ENCODE data around the gene VSTM4. TPM values are rescaled to one million over a fixed set of nuclear protein-coding genes. Genes with fewer than 3 reads are reported as not detected.

Gene VSTM4
- total RNA-seq, 1 experiment from 2014 or later: not detected

DNA sequence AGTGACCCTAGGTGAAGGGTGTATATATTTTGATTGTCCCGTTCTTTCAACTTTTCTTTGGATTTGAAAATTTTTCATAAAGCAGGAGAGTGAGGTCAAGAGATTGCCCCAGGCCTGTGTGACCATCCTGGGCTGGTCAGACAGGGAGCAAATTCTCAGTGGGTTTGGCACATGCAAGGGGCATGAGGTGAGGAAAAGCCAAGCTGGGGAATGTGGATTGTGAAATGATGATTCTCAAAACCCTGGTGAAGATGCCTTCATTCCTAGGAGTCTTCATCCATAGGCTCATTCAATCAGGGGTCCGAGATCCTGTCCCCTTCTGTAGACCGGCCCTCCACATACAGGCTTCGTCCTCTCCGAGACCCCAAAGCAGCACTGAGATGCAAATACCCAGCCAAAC is 45.5 kb upstream of the VSTM4 start:
- BruUV-seq (replicated peaks): no TSS peak
- H3K27ac ChIP-seq: no peak overlapping the region
- intact Hi-C loops (cut with micrococcal nuclease; ENCODE audit: unreplicated experiment): no loop called here
- H4K20me1 ChIP-seq (ENCODE audit: insufficient read depth): no peaks in the 10 kb centered on the region
- H3K79me2 ChIP-seq (ENCODE audit: low read depth): no peaks in the 10 kb centered on the region
- H3K27me3 ChIP-seq (ENCODE audit: insufficient read depth, low read depth): 0 out of 2 replicates have a peak, but pooled peaks cover under 1% of the 10 kb centered on the region
- H3K4me2 ChIP-seq: no peak overlapping the region
- TF ChIP-seq EZH2 (IDR thresholded peaks at IDR 0.05; ENCODE audit: low read depth): no peak
- TF ChIP-seq, protein P1, sequence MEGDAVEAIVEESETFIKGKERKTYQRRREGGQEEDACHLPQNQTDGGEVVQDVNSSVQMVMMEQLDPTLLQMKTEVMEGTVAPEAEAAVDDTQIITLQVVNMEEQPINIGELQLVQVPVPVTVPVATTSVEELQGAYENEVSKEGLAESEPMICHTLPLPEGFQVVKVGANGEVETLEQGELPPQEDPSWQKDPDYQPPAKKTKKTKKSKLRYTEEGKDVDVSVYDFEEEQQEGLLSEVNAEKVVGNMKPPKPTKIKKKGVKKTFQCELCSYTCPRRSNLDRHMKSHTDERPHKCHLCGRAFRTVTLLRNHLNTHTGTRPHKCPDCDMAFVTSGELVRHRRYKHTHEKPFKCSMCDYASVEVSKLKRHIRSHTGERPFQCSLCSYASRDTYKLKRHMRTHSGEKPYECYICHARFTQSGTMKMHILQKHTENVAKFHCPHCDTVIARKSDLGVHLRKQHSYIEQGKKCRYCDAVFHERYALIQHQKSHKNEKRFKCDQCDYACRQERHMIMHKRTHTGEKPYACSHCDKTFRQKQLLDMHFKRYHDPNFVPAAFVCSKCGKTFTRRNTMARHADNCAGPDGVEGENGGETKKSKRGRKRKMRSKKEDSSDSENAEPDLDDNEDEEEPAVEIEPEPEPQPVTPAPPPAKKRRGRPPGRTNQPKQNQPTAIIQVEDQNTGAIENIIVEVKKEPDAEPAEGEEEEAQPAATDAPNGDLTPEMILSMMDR (conservative IDR thresholded peaks at IDR 0.05): no peak
- H3K9me2 ChIP-seq (ENCODE audit: insufficient read depth): no peaks in the 10 kb centered on the region
- no peaks in the 10 kb centered on the region for H3F3A ChIP-seq (ENCODE audit: insufficient read depth, low read depth)
- ChIA-PET POLR2A (ENCODE audit: unreplicated experiment) (no interaction called here), CTCF (no interaction called here)
- no peaks in the 10 kb centered on the region for H3K4me1 ChIP-seq (replicated peaks; ENCODE audit: insufficient read depth)
- no peaks in the 10 kb centered on the region for H3K36me3 ChIP-seq (ENCODE audit: low read depth)
- H3K9me3 ChIP-seq (ENCODE audit: insufficient read depth, low read depth): no peaks in the 10 kb centered on the region
- no peak overlapping the region for H3K4me3 ChIP-seq
- no peak for DNase-seq
- H2AFZ ChIP-seq: no peak overlapping the region

DNA sequence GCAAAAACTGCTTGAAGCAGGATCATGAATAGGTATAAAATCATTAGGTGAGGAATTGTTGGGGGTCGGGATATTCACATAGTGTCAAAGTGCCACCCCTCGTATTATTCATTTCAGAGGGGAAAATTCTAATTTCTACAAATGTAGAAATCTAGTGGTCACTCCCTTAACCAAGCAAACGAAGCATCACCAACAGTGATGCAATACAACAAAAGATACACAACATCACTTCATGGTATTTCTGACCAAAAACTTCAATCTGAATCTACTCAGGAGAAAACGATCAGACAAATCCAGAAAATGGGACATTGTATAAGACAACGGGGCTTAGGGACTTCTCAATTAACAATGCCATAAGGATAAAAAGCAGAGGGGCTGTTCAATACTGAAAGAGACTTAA is 44.8 kb upstream of the VSTM4 start:
- H3K27me3 ChIP-seq (ENCODE audit: insufficient read depth, low read depth): 0 out of 2 replicates have a peak, but pooled peaks cover 4% of the 10 kb centered on the region

DNA sequence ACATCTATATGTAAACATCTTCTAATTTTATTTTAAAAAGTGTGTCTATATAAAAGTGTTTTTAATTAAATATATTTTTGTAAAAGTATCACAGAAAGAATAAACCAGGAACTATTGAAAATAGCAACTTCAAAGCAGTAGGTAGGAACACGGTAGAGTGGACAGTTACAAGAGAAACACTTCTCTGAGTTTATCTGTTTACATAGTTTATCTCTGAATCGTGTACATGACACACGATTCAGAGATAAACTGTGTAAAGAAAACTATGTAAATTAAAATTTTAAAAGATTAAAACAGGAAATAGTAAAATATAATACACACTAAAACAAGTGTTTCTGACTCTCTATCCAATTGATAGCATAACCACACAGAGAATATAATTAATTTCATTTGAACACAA is 43.6 kb upstream of the VSTM4 start:
- no TSS peak for BruUV-seq (replicated peaks)
- no peak for DNase-seq
- no peaks in the 10 kb centered on the region for H3K4me1 ChIP-seq (replicated peaks; ENCODE audit: insufficient read depth)
- H4K20me1 ChIP-seq (ENCODE audit: insufficient read depth): no peaks in the 10 kb centered on the region
- no peaks in the 10 kb centered on the region for H3K79me2 ChIP-seq (ENCODE audit: low read depth)
- TF ChIP-seq, protein P1 (conservative IDR thresholded peaks at IDR 0.05): no peak
- TF ChIP-seq EZH2 (IDR thresholded peaks at IDR 0.05; ENCODE audit: low read depth): no peak
- no peaks in the 10 kb centered on the region for H3K36me3 ChIP-seq (ENCODE audit: low read depth)
- H2AFZ ChIP-seq: no peak overlapping the region
- 0 out of 2 replicates have a peak, but pooled peaks cover 11% of the 10 kb centered on the region for H3K27me3 ChIP-seq (ENCODE audit: insufficient read depth, low read depth)
- POLR2A ChIA-PET (ENCODE audit: unreplicated experiment): no interaction called here
- H3F3A ChIP-seq (ENCODE audit: insufficient read depth, low read depth): no peaks in the 10 kb centered on the region
- no peak overlapping the region for H3K4me3 ChIP-seq
- no peaks in the 10 kb centered on the region for H3K9me3 ChIP-seq (ENCODE audit: insufficient read depth, low read depth)
- H3K9me2 ChIP-seq (ENCODE audit: insufficient read depth): no peaks in the 10 kb centered on the region
- no peak overlapping the region for H3K27ac ChIP-seq
- no peak overlapping the region for H3K4me2 ChIP-seq
- CTCF ChIA-PET: no interaction called here
- intact Hi-C loops (cut with micrococcal nuclease; ENCODE audit: unreplicated experiment): no loop called here

More for the DNA sequence above, 44.8 kb upstream of the VSTM4 start:
- no TSS peak for BruUV-seq (replicated peaks)
- Histone ChIP-seq H4K20me1 (ENCODE audit: insufficient read depth) (no peaks in the 10 kb centered on the region), H3K9me3 (ENCODE audit: insufficient read depth, low read depth) (no peaks in the 10 kb centered on the region), H3K4me1 (replicated peaks; ENCODE audit: insufficient read depth) (no peaks in the 10 kb centered on the region), H3F3A (ENCODE audit: insufficient read depth, low read depth) (no peaks in the 10 kb centered on the region), H3K4me3 (no peak overlapping the region), H3K27ac (no peak overlapping the region), H3K36me3 (ENCODE audit: low read depth) (no peaks in the 10 kb centered on the region), H2AFZ (no peak overlapping the region), H3K79me2 (ENCODE audit: low read depth) (no peaks in the 10 kb centered on the region), H3K9me2 (ENCODE audit: insufficient read depth) (no peaks in the 10 kb centered on the region), H3K4me2 (no peak overlapping the region)
- intact Hi-C loops (cut with micrococcal nuclease; ENCODE audit: unreplicated experiment): no loop called here
- ChIA-PET CTCF (no interaction called here), POLR2A (ENCODE audit: unreplicated experiment) (no interaction called here)
- TF ChIP-seq, protein P1 (conservative IDR thresholded peaks at IDR 0.05): no peak
- no peak for TF ChIP-seq EZH2 (IDR thresholded peaks at IDR 0.05; ENCODE audit: low read depth)
- no peak for DNase-seq

Measured in PC-9 (cell line).